Measurements from ENCODE around the gene EID1. TPM values are rescaled to one million over a fixed set of nuclear protein-coding genes. Genes with fewer than 3 reads are reported as not detected.

The EID1 gene
- total RNA-seq, 1 experiment from 2014 or later, result 104 TPM

GRCh38 chr15:48888836-48889235 is 10.9 kb downstream of the EID1 start:
- Mint-ChIP-seq H3K4me3 (no peak overlapping the region), H3K27me3 (ENCODE audit: low read depth) (no peaks in the 10 kb centered on the region), H3K9me3 (no peaks in the 10 kb centered on the region), H3K27ac (no peak overlapping the region), H3K4me1 (peaks cover 4% of the 10 kb centered on the region; the same call in 1 of the 2 replicates), H3K36me3 (no peaks in the 10 kb centered on the region)
- ChIA-PET CTCF (interaction anchor here (0.7 to 3.2 kb wide), 4 partner anchors 11 to 87 kb away, joined by 4 to 19 read pairs (median 5); partner anchors contain the start of gene EID1), POLR2A (no interaction called here)
- TF ChIP-seq ZNF671 (CRISPR knock-in tag; IDR thresholded peaks at IDR 0.05), result no peak
- no peak for TF ChIP-seq ZNF281 (CRISPR knock-in tag; IDR thresholded peaks at IDR 0.05)
- no peak for TF ChIP-seq GRHL2 (CRISPR knock-in tag; IDR thresholded peaks at IDR 0.05; ENCODE audit: insufficient replicate concordance, severe bottlenecking)
- no peak for TF ChIP-seq ZNF425 (CRISPR knock-in tag; conservative IDR thresholded peaks at IDR 0.05)
- TF ChIP-seq, protein P1, sequence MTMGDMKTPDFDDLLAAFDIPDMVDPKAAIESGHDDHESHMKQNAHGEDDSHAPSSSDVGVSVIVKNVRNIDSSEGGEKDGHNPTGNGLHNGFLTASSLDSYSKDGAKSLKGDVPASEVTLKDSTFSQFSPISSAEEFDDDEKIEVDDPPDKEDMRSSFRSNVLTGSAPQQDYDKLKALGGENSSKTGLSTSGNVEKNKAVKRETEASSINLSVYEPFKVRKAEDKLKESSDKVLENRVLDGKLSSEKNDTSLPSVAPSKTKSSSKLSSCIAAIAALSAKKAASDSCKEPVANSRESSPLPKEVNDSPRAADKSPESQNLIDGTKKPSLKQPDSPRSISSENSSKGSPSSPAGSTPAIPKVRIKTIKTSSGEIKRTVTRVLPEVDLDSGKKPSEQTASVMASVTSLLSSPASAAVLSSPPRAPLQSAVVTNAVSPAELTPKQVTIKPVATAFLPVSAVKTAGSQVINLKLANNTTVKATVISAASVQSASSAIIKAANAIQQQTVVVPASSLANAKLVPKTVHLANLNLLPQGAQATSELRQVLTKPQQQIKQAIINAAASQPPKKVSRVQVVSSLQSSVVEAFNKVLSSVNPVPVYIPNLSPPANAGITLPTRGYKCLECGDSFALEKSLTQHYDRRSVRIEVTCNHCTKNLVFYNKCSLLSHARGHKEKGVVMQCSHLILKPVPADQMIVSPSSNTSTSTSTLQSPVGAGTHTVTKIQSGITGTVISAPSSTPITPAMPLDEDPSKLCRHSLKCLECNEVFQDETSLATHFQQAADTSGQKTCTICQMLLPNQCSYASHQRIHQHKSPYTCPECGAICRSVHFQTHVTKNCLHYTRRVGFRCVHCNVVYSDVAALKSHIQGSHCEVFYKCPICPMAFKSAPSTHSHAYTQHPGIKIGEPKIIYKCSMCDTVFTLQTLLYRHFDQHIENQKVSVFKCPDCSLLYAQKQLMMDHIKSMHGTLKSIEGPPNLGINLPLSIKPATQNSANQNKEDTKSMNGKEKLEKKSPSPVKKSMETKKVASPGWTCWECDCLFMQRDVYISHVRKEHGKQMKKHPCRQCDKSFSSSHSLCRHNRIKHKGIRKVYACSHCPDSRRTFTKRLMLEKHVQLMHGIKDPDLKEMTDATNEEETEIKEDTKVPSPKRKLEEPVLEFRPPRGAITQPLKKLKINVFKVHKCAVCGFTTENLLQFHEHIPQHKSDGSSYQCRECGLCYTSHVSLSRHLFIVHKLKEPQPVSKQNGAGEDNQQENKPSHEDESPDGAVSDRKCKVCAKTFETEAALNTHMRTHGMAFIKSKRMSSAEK (CRISPR knock-in tag; IDR thresholded peaks at IDR 0.05; ENCODE audit: borderline replicate concordance), result no peak
- no peak for TF ChIP-seq ETV6 (CRISPR knock-in tag; IDR thresholded peaks at IDR 0.05)
- TF ChIP-seq RELA (CRISPR knock-in tag; IDR thresholded peaks at IDR 0.05; ENCODE audit: borderline replicate concordance), result no peak
- no peak for TF ChIP-seq GABPB1 (CRISPR knock-in tag; IDR thresholded peaks at IDR 0.05)
- TF ChIP-seq ATF1 (CRISPR knock-in tag; IDR thresholded peaks at IDR 0.05), result no peak
- TF ChIP-seq HMGA2 (CRISPR knock-in tag; IDR thresholded peaks at IDR 0.05), result no peak
- no peak for TF ChIP-seq NFATC4 (CRISPR knock-in tag; IDR thresholded peaks at IDR 0.05)
- no peak for TF ChIP-seq EMX1 (CRISPR knock-in tag; IDR thresholded peaks at IDR 0.05)
- no peak for TF ChIP-seq TCF7 (CRISPR knock-in tag; IDR thresholded peaks at IDR 0.05; ENCODE audit: low read depth)
- no peak for TF ChIP-seq ATF3 (CRISPR knock-in tag; conservative IDR thresholded peaks at IDR 0.05)
- DNase-seq (ENCODE audit: low spot score), result no peak
- no peak for ATAC-seq

DNA sequence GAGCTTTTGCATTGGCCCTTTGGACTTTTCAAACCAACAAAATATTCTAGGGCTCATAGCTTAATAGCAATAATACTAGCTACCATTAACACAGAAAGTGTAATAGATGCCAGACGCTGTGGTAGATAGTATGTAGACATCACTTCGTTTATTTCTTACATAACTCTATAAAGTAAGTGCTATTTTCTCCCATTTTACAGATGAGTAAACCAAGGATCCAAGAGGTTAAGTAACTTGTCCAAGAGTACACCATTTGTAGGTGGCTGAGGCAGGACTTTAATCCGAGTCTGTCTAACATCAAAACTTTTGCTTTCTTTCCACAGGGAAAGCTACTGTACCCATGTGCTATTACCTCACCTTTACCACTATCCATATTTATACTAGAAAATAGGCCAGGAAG is 12.0 kb downstream of the EID1 start:
- no peak overlapping the region for H3K4me3 Mint-ChIP-seq
- ATAC-seq (no peak), DNase-seq (ENCODE audit: low spot score) (no peak)
- no peak overlapping the region for H3K27ac Mint-ChIP-seq
- no peaks in the 10 kb centered on the region for H3K27me3 Mint-ChIP-seq (ENCODE audit: low read depth)
- H3K4me1 Mint-ChIP-seq, result peaks cover 1% of the 10 kb centered on the region; the same call in 1 of the 2 replicates
- CTCF ChIA-PET, result interaction anchor here (0.6 to 3.2 kb wide), 3 partner anchors 9 to 86 kb away, joined by 3 to 19 read pairs (median 5); no protein-coding TSS in a partner anchor
- no peaks in the 10 kb centered on the region for H3K36me3 Mint-ChIP-seq
- no peaks in the 10 kb centered on the region for H3K9me3 Mint-ChIP-seq
- POLR2A ChIA-PET, result interaction anchor here (0.5 kb wide), 1 partner anchor 1598 kb away, joined by 3 read pairs; no protein-coding TSS in a partner anchor
- no peak for TF ChIP-seq ZSCAN18 (CRISPR knock-in tag; IDR thresholded peaks at IDR 0.05)
- TF ChIP-seq, protein P2, sequence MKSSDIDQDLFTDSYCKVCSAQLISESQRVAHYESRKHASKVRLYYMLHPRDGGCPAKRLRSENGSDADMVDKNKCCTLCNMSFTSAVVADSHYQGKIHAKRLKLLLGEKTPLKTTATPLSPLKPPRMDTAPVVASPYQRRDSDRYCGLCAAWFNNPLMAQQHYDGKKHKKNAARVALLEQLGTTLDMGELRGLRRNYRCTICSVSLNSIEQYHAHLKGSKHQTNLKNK (CRISPR knock-in tag; IDR thresholded peaks at IDR 0.05), result no peak
- TF ChIP-seq, protein P3, sequence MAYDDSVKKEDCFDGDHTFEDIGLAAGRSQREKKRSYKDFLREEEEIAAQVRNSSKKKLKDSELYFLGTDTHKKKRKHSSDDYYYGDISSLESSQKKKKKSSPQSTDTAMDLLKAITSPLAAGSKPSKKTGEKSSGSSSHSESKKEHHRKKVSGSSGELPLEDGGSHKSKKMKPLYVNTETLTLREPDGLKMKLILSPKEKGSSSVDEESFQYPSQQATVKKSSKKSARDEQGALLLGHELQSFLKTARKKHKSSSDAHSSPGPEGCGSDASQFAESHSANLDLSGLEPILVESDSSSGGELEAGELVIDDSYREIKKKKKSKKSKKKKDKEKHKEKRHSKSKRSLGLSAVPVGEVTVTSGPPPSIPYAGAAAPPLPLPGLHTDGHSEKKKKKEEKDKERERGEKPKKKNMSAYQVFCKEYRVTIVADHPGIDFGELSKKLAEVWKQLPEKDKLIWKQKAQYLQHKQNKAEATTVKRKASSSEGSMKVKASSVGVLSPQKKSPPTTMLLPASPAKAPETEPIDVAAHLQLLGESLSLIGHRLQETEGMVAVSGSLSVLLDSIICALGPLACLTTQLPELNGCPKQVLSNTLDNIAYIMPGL (CRISPR knock-in tag; IDR thresholded peaks at IDR 0.05), result no peak
- TF ChIP-seq TEAD4 (CRISPR knock-in tag; IDR thresholded peaks at IDR 0.05), result no peak
- TF ChIP-seq KAT7 (CRISPR knock-in tag; IDR thresholded peaks at IDR 0.05; ENCODE audit: borderline replicate concordance), result no peak
- no peak for TF ChIP-seq CTCF (IDR thresholded peaks at IDR 0.05)
- no peak for TF ChIP-seq CREB1 (CRISPR knock-in tag; IDR thresholded peaks at IDR 0.05)
- TF ChIP-seq NFATC4 (CRISPR knock-in tag; IDR thresholded peaks at IDR 0.05), result no peak

Measured in WTC11 (cell line).